ENCODE data around the gene ADARB2.

- TF ChIP-seq POLR2A (IDR thresholded peaks at IDR 0.05): no peak
- TF ChIP-seq, protein P1, sequence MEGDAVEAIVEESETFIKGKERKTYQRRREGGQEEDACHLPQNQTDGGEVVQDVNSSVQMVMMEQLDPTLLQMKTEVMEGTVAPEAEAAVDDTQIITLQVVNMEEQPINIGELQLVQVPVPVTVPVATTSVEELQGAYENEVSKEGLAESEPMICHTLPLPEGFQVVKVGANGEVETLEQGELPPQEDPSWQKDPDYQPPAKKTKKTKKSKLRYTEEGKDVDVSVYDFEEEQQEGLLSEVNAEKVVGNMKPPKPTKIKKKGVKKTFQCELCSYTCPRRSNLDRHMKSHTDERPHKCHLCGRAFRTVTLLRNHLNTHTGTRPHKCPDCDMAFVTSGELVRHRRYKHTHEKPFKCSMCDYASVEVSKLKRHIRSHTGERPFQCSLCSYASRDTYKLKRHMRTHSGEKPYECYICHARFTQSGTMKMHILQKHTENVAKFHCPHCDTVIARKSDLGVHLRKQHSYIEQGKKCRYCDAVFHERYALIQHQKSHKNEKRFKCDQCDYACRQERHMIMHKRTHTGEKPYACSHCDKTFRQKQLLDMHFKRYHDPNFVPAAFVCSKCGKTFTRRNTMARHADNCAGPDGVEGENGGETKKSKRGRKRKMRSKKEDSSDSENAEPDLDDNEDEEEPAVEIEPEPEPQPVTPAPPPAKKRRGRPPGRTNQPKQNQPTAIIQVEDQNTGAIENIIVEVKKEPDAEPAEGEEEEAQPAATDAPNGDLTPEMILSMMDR (IDR thresholded peaks at IDR 0.05): no peak
These were observed 552.5 kb downstream of the ADARB2 start for GRCh38 chr10:1184541-1185430.

Measured in Peyer's patch (tissue), 4 donors.